ENCODE results near the gene IFNAR2. TPM values are rescaled to one million over a fixed set of nuclear protein-coding genes. Genes with fewer than 3 reads are reported as not detected.

IFNAR2 gene
- total RNA-seq, 2 donors from 2014 or later, result 5.7 to 7.0 TPM

- no peaks in the 10 kb centered on the region for H3K27me3 ChIP-seq (replicated peaks; ENCODE audit: insufficient read depth)
- no peaks in the 10 kb centered on the region for H3K9me3 ChIP-seq
- intact Hi-C loops (cut with DNase I), result no loop called here
- TF ChIP-seq POLR2AphosphoS5 (IDR thresholded peaks at IDR 0.05), result no peak
- TF ChIP-seq POLR2A (IDR thresholded peaks at IDR 0.05), result no peak
- TF ChIP-seq CTCF (IDR thresholded peaks at IDR 0.05), result no peak
- WGBS, result 80% methylated on average over 2 of the region's 2 CpGs
- no peak overlapping the region for H3K4me3 ChIP-seq
- H3K4me1 ChIP-seq (replicated peaks), result no peaks in the 10 kb centered on the region
- no peak for DNase-seq (ENCODE audit: low spot score)
- no peak overlapping the region for H3K27ac ChIP-seq
- H3K36me3 ChIP-seq, result no peaks in the 10 kb centered on the region
These were observed 29.7 kb downstream of the IFNAR2 start for GRCh38 chr21:33259428-33259827.

GRCh38 chr21:33259995-33260394, 30.3 kb downstream of the IFNAR2 start:
- 76% methylated on average over 7 of the region's 7 CpGs for WGBS
- intact Hi-C loops (cut with DNase I), result no loop called here
- no peak overlapping the region for H3K27ac ChIP-seq
- H3K36me3 ChIP-seq, result no peaks in the 10 kb centered on the region
- DNase-seq (ENCODE audit: low spot score), result no peak
- H3K9me3 ChIP-seq, result no peaks in the 10 kb centered on the region
- TF ChIP-seq POLR2A (IDR thresholded peaks at IDR 0.05), result no peak
- TF ChIP-seq POLR2AphosphoS5 (IDR thresholded peaks at IDR 0.05), result no peak
- TF ChIP-seq CTCF (IDR thresholded peaks at IDR 0.05), result no peak
- H3K4me3 ChIP-seq, result no peak overlapping the region
- H3K4me1 ChIP-seq (replicated peaks), result no peaks in the 10 kb centered on the region
- H3K27me3 ChIP-seq (replicated peaks; ENCODE audit: insufficient read depth), result no peaks in the 10 kb centered on the region

- intact Hi-C loops (cut with DNase I), result no loop called here
- Histone ChIP-seq H3K4me1 (replicated peaks) (no peaks in the 10 kb centered on the region), H3K9me3 (no peaks in the 10 kb centered on the region), H3K36me3 (no peaks in the 10 kb centered on the region), H3K4me3 (no peak overlapping the region), H3K27me3 (replicated peaks; ENCODE audit: insufficient read depth) (no peaks in the 10 kb centered on the region), H3K27ac (no peak overlapping the region)
- DNase-seq (ENCODE audit: low spot score), result no peak
- no peak for TF ChIP-seq POLR2AphosphoS5 (IDR thresholded peaks at IDR 0.05)
- no peak for TF ChIP-seq CTCF (IDR thresholded peaks at IDR 0.05)
- TF ChIP-seq POLR2A (IDR thresholded peaks at IDR 0.05), result no peak
- 67% methylated on average over 3 of the region's 3 CpGs for WGBS
These were observed 31.9 kb downstream of the IFNAR2 start for GRCh38 chr21:33261635-33262034.

GRCh38 chr21:33262921-33263320, 33.2 kb downstream of the IFNAR2 start:
- no peak overlapping the region for H3K4me3 ChIP-seq
- H3K36me3 ChIP-seq, result no peaks in the 10 kb centered on the region
- no peaks in the 10 kb centered on the region for H3K9me3 ChIP-seq
- no peak overlapping the region for H3K27ac ChIP-seq
- WGBS, result 96% methylated on average over 11 of the region's 11 CpGs
- no peak for TF ChIP-seq POLR2AphosphoS5 (IDR thresholded peaks at IDR 0.05)
- no peak for TF ChIP-seq CTCF (IDR thresholded peaks at IDR 0.05)
- no peak for TF ChIP-seq POLR2A (IDR thresholded peaks at IDR 0.05)
- H3K4me1 ChIP-seq (replicated peaks), result no peaks in the 10 kb centered on the region
- no peaks in the 10 kb centered on the region for H3K27me3 ChIP-seq (replicated peaks; ENCODE audit: insufficient read depth)
- intact Hi-C loops (cut with DNase I), result no loop called here
- no peak for DNase-seq (ENCODE audit: low spot score)

GRCh38 chr21:33264561-33264960, 34.8 kb downstream of the IFNAR2 start:
- TF ChIP-seq POLR2A (IDR thresholded peaks at IDR 0.05), result no peak
- TF ChIP-seq POLR2AphosphoS5 (IDR thresholded peaks at IDR 0.05), result no peak
- TF ChIP-seq CTCF (IDR thresholded peaks at IDR 0.05), result no peak
- Histone ChIP-seq H3K4me1 (replicated peaks) (no peaks in the 10 kb centered on the region), H3K9me3 (no peaks in the 10 kb centered on the region), H3K36me3 (no peaks in the 10 kb centered on the region), H3K27ac (no peak overlapping the region), H3K4me3 (no peak overlapping the region), H3K27me3 (replicated peaks; ENCODE audit: insufficient read depth) (no peaks in the 10 kb centered on the region)
- 86% methylated on average over 11 of the region's 11 CpGs for WGBS
- intact Hi-C loops (cut with DNase I), result no loop called here
- DNase-seq (ENCODE audit: low spot score), result no peak
